HepG2 (cell line): ENCODE measurements around the gene KIF6. TPM values are rescaled to one million over a fixed set of nuclear protein-coding genes. Genes with fewer than 3 reads are reported as not detected.

ENCODE experiments used
- PHF20 ChIP-seq: sonication (generic); formaldehyde crosslinking; IDR thresholded peaks from 2 replicates; pipeline ENCODE4 v1.5.0; 2020; ENCODE audit warnings: mild to moderate bottlenecking, missing genetic modification reagents
- SIX1 ChIP-seq: sonication (generic); formaldehyde crosslinking; IDR thresholded peaks from 2 replicates; pipeline ENCODE4 v1.4.0; 2020; ENCODE audit warnings: missing genetic modification reagents, borderline replicate concordance
- SMARCE1 ChIP-seq: fragments of 450-650 bp; IDR thresholded peaks from 2 replicates; pipeline ENCODE4 v1.6.1; 2017; ENCODE audit warnings: borderline replicate concordance
- ZNF331 ChIP-seq: sonication (generic); formaldehyde crosslinking; IDR thresholded peaks from 2 replicates; pipeline ENCODE4 v1.4.0; 2020; ENCODE audit warnings: missing genetic modification reagents
- polyA plus RNA-seq, 8 experiments: library from polyadenylated mRNA; depleted of rRNA in 3 of 8; stranded (reverse) in 7 of 8; unstranded in 1 of 8; fragments of >200 nt; fragmentation: Illumina TruSeq in 4 of 8; extraction: Trizol in 4 of 8; gene quantifications; 2 replicates each; pipeline versions ENCODE4 v1.2.1 to v1.2.3, GENCODE V29; 2011 to 2016; ENCODE audit warnings: low read depth in 4 of 8, missing spikeins in 1 of 8, mixed read lengths in 1 of 8; ENCODE audit not compliant: insufficient read depth in 1 of 8
- total RNA-seq, 5 experiments: library from RNA; depleted of rRNA; stranded (reverse); fragments of >200 nt; fragmentation: Illumina TruSeq; extraction: Trizol; gene quantifications; 2 replicates each; pipeline ENCODE4 v1.2.3, GENCODE V29; 2016; ENCODE audit warnings: low read depth in 1 of 5
- TF ChIP-seq, protein P1 (sequence below): sonication (generic); formaldehyde crosslinking; IDR thresholded peaks from 2 replicates; pipeline ENCODE4 v1.4.0; 2020; ENCODE audit warnings: missing genetic modification reagents, borderline replicate concordance
- TF ChIP-seq, protein P2 (sequence below): sonication (generic); formaldehyde crosslinking; IDR thresholded peaks from 2 replicates; pipeline ENCODE4 v1.9.0; 2021; ENCODE audit warnings: mild to moderate bottlenecking, missing genetic modification reagents
- TF ChIP-seq, protein P3 (sequence below): IDR thresholded peaks from 2 replicates; pipeline ENCODE4 v1.6.1; 2016; ENCODE audit warnings: mild to moderate bottlenecking, missing biosample characterization, missing genetic modification reagents
- TF ChIP-seq, protein P4 (sequence below): sonication (generic); formaldehyde crosslinking; IDR thresholded peaks from one replicate; pipeline ENCODE4 v1.5.1; 2020; ENCODE audit warnings: mild to moderate bottlenecking, missing genetic modification reagents; ENCODE audit errors: not compliant biosample characterization
- TF ChIP-seq, protein P5 (sequence below): sonication (generic); formaldehyde crosslinking; IDR thresholded peaks from 2 replicates; pipeline ENCODE4 v1.4.0; 2020; ENCODE audit warnings: missing genetic modification reagents

The KIF6 gene
- total and polyA plus RNA-seq, 2 of the 13 experiments (the other 11 are each of a cell fraction or from before 2014, with no cell fraction given) = 0.04 to 0.27 TPM

DNA sequence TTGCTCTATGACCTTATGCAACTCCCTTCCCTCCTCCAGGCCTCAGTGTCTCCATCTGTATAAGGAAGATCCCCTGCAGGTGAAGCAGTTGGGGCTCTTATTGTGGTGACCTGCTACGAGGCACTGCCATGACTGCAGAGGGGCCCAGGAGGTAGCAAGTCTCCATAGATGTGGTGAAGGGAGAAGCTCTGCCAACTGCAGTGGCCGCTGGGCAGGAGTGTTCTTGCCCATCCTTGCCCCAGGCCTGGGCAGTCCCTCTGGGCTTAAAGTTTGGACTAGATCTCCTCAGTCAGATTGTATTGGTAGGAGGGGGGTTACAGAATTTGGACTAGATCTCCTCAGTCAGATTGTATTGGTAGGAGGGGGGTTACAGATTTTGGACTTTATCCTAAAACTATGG is 423.2 kb downstream of the KIF6 start (continued):
- TF ChIP-seq, protein P1, sequence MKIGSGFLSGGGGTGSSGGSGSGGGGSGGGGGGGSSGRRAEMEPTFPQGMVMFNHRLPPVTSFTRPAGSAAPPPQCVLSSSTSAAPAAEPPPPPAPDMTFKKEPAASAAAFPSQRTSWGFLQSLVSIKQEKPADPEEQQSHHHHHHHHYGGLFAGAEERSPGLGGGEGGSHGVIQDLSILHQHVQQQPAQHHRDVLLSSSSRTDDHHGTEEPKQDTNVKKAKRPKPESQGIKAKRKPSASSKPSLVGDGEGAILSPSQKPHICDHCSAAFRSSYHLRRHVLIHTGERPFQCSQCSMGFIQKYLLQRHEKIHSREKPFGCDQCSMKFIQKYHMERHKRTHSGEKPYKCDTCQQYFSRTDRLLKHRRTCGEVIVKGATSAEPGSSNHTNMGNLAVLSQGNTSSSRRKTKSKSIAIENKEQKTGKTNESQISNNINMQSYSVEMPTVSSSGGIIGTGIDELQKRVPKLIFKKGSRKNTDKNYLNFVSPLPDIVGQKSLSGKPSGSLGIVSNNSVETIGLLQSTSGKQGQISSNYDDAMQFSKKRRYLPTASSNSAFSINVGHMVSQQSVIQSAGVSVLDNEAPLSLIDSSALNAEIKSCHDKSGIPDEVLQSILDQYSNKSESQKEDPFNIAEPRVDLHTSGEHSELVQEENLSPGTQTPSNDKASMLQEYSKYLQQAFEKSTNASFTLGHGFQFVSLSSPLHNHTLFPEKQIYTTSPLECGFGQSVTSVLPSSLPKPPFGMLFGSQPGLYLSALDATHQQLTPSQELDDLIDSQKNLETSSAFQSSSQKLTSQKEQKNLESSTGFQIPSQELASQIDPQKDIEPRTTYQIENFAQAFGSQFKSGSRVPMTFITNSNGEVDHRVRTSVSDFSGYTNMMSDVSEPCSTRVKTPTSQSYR = no peak
- no peak for TF ChIP-seq ZNF331 (CRISPR knock-in tag)
- TF ChIP-seq, protein P2, sequence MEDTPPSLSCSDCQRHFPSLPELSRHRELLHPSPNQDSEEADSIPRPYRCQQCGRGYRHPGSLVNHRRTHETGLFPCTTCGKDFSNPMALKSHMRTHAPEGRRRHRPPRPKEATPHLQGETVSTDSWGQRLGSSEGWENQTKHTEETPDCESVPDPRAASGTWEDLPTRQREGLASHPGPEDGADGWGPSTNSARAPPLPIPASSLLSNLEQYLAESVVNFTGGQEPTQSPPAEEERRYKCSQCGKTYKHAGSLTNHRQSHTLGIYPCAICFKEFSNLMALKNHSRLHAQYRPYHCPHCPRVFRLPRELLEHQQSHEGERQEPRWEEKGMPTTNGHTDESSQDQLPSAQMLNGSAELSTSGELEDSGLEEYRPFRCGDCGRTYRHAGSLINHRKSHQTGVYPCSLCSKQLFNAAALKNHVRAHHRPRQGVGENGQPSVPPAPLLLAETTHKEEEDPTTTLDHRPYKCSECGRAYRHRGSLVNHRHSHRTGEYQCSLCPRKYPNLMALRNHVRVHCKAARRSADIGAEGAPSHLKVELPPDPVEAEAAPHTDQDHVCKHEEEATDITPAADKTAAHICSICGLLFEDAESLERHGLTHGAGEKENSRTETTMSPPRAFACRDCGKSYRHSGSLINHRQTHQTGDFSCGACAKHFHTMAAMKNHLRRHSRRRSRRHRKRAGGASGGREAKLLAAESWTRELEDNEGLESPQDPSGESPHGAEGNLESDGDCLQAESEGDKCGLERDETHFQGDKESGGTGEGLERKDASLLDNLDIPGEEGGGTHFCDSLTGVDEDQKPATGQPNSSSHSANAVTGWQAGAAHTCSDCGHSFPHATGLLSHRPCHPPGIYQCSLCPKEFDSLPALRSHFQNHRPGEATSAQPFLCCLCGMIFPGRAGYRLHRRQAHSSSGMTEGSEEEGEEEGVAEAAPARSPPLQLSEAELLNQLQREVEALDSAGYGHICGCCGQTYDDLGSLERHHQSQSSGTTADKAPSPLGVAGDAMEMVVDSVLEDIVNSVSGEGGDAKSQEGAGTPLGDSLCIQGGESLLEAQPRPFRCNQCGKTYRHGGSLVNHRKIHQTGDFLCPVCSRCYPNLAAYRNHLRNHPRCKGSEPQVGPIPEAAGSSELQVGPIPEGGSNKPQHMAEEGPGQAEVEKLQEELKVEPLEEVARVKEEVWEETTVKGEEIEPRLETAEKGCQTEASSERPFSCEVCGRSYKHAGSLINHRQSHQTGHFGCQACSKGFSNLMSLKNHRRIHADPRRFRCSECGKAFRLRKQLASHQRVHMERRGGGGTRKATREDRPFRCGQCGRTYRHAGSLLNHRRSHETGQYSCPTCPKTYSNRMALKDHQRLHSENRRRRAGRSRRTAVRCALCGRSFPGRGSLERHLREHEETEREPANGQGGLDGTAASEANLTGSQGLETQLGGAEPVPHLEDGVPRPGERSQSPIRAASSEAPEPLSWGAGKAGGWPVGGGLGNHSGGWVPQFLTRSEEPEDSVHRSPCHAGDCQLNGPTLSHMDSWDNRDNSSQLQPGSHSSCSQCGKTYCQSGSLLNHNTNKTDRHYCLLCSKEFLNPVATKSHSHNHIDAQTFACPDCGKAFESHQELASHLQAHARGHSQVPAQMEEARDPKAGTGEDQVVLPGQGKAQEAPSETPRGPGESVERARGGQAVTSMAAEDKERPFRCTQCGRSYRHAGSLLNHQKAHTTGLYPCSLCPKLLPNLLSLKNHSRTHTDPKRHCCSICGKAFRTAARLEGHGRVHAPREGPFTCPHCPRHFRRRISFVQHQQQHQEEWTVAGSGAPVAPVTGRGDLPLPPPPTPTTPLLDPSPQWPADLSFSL (CRISPR knock-in tag) = no peak
- no peak for TF ChIP-seq SIX1 (CRISPR knock-in tag)
- TF ChIP-seq, protein P3, sequence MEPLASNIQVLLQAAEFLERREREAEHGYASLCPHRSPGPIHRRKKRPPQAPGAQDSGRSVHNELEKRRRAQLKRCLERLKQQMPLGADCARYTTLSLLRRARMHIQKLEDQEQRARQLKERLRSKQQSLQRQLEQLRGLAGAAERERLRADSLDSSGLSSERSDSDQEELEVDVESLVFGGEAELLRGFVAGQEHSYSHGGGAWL (CRISPR knock-in tag) = no peak
- TF ChIP-seq SMARCE1 = no peak
- TF ChIP-seq, protein P4, sequence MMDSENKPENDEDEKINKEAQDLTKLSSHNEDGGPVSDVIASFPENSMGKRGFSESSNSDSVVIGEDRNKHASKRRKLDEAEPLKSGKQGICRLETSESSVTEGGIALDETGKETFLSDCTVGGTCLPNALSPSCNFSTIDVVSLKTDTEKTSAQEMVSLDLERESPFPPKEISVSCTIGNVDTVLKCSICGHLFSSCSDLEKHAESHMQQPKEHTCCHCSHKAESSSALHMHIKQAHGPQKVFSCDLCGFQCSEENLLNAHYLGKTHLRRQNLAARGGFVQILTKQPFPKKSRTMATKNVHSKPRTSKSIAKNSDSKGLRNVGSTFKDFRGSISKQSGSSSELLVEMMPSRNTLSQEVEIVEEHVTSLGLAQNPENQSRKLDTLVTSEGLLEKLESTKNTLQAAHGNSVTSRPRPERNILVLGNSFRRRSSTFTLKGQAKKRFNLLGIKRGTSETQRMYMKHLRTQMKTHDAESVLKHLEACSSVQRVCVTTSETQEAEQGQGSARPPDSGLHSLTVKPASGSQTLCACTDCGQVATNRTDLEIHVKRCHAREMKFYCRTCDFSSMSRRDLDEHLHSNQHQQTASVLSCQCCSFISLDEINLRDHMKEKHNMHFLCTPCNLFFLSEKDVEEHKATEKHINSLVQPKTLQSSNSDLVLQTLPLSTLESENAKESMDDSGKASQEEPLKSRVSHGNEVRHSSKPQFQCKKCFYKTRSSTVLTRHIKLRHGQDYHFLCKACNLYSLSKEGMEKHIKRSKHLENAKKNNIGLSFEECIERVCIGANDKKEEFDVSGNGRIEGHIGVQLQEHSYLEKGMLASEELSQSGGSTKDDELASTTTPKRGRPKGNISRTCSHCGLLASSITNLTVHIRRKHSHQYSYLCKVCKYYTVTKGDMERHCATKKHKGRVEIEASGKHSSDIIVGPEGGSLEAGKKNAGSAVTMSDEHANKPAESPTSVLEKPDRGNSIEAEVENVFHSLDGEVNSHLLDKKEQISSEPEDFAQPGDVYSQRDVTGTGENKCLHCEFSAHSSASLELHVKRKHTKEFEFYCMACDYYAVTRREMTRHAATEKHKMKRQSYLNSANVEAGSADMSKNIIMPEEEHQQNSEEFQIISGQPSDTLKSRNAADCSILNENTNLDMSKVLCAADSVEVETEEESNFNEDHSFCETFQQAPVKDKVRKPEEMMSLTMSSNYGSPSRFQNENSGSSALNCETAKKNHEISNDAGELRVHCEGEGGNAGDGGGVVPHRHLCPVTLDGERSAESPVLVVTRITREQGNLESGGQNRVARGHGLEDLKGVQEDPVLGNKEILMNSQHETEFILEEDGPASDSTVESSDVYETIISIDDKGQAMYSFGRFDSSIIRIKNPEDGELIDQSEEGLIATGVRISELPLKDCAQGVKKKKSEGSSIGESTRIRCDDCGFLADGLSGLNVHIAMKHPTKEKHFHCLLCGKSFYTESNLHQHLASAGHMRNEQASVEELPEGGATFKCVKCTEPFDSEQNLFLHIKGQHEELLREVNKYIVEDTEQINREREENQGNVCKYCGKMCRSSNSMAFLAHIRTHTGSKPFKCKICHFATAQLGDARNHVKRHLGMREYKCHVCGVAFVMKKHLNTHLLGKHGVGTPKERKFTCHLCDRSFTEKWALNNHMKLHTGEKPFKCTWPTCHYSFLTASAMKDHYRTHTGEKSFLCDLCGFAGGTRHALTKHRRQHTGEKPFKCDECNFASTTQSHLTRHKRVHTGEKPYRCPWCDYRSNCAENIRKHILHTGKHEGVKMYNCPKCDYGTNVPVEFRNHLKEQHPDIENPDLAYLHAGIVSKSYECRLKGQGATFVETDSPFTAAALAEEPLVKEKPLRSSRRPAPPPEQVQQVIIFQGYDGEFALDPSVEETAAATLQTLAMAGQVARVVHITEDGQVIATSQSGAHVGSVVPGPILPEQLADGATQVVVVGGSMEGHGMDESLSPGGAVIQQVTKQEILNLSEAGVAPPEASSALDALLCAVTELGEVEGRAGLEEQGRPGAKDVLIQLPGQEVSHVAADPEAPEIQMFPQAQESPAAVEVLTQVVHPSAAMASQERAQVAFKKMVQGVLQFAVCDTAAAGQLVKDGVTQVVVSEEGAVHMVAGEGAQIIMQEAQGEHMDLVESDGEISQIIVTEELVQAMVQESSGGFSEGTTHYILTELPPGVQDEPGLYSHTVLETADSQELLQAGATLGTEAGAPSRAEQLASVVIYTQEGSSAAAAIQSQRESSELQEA (CRISPR knock-in tag) = no peak
- TF ChIP-seq, protein P5, sequence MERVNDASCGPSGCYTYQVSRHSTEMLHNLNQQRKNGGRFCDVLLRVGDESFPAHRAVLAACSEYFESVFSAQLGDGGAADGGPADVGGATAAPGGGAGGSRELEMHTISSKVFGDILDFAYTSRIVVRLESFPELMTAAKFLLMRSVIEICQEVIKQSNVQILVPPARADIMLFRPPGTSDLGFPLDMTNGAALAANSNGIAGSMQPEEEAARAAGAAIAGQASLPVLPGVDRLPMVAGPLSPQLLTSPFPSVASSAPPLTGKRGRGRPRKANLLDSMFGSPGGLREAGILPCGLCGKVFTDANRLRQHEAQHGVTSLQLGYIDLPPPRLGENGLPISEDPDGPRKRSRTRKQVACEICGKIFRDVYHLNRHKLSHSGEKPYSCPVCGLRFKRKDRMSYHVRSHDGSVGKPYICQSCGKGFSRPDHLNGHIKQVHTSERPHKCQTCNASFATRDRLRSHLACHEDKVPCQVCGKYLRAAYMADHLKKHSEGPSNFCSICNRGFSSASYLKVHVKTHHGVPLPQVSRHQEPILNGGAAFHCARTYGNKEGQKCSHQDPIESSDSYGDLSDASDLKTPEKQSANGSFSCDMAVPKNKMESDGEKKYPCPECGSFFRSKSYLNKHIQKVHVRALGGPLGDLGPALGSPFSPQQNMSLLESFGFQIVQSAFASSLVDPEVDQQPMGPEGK (CRISPR knock-in tag) = no peak
- TF ChIP-seq PHF20 = no peak
